NCI-H2227 (cell line): ENCODE results near the gene RPTOR.

Source experiments
- DNase-seq: peaks from one replicate; lab custom pipeline; 2025; ENCODE audit not compliant: unreplicated experiment; lab: John Stamatoyannopoulos, UW

Gene RPTOR

GRCh38 chr17:80588702-80589383, 44.2 kb downstream of the RPTOR start:
- no peak for DNase-seq

- DNase-seq, result no peak
Measured at GRCh38 chr17:80591788-80592187, 47.1 kb downstream of the RPTOR start.

GRCh38 chr17:80592243-80592642, 47.6 kb downstream of the RPTOR start:
- no peak for DNase-seq

GRCh38 chr17:80593181-80593580, 48.5 kb downstream of the RPTOR start:
- no peak for DNase-seq

- DNase-seq, result no peak
Measured at GRCh38 chr17:80594431-80595269, 50.0 kb downstream of the RPTOR start.

- no peak for DNase-seq
Measured at GRCh38 chr17:80596760-80597608, 52.3 kb downstream of the RPTOR start.

GRCh38 chr17:80598813-80599545, 54.3 kb downstream of the RPTOR start:
- no peak for DNase-seq

GRCh38 chr17:80599546-80600305, 55.1 kb downstream of the RPTOR start:
- no peak for DNase-seq

GRCh38 chr17:80601146-80601545, 56.5 kb downstream of the RPTOR start:
- no peak for DNase-seq

GRCh38 chr17:80603396-80603795, 58.8 kb downstream of the RPTOR start:
- no peak for DNase-seq

- DNase-seq, result no peak
Measured at GRCh38 chr17:80604009-80604669, 59.5 kb downstream of the RPTOR start.

- no peak for DNase-seq
Measured at GRCh38 chr17:80604670-80605010, 60.0 kb downstream of the RPTOR start.

- no peak for DNase-seq
Measured at GRCh38 chr17:80605326-80606066, 60.9 kb downstream of the RPTOR start.

- no peak for DNase-seq
Measured at GRCh38 chr17:80608326-80608725, 63.7 kb downstream of the RPTOR start.

GRCh38 chr17:80609757-80610156, 65.1 kb downstream of the RPTOR start:
- DNase-seq, result no peak

- no peak for DNase-seq
Measured at GRCh38 chr17:80611816-80612215, 67.2 kb downstream of the RPTOR start.

- no peak for DNase-seq
Measured at GRCh38 chr17:80612997-80613731, 68.5 kb downstream of the RPTOR start.

- no peak for DNase-seq
Measured at GRCh38 chr17:80613732-80614071, 69.1 kb downstream of the RPTOR start.
